Skeletal muscle cell (primary cell): ENCODE results near the gene HMGA1.

Experiments used
- DNase-seq: peaks from one replicate; pipeline ENCODE4 v3.0.0-alpha.2; 2010; ENCODE audit warnings: low read depth
- H3K4me3 ChIP-seq: 2 replicates; pipeline ENCODE4 v1.5.1; 2011; ENCODE audit warnings: low read depth, mild to moderate bottlenecking, control low read depth, low read length, moderate library complexity

Gene HMGA1, protein sequence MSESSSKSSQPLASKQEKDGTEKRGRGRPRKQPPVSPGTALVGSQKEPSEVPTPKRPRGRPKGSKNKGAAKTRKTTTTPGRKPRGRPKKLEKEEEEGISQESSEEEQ

DNA sequence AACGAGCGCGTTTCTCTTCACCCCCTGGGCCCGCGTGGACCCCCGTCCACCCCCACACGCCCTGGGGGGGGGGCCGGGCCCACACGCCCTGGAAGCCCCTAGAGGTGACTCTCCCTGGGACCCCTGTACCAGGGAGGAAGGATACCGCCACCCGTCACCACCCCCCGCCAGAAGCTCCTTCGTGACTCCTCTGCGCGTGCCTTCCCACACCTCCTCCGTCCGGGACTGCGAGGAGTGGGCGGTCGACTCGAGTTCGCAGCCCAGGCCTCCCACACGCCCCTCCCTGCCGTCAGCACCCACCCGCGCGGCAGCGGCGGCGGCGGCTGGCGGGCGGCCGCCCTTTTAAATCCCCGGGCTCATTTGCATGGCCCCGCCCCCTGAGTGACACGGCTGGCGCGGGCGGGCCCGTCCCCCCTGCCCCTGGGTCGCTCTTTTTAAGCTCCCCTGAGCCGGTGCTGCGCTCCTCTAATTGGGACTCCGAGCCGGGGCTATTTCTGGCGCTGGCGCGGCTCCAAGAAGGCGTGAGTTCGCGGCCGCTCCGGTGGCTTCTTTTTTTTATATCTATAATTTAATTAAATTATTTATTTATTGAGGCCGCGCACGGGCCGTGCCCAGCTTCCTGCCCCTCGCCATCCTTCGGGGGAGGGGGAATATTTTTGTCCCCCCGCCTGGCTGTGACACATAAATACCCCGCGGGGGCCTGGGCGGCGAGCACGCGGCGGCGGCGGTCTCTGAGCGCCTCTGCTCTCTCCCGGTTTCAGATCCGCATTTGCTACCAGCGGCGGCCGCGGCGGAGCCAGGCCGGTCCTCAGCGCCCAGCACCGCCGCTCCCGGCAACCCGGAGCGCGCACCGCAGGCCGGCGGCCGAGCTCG, at the start of gene HMGA1:
HMGA1 (plus strand) TSS at position 431 of the 873 bp plus-strand sequence. CDS start 3,908 bp downstream, outside the sequence.
- peak within 1 kb of the TSS; percentile 83 for H3K4me3 ChIP-seq
- peak; percentile 39 for DNase-seq

DNA sequence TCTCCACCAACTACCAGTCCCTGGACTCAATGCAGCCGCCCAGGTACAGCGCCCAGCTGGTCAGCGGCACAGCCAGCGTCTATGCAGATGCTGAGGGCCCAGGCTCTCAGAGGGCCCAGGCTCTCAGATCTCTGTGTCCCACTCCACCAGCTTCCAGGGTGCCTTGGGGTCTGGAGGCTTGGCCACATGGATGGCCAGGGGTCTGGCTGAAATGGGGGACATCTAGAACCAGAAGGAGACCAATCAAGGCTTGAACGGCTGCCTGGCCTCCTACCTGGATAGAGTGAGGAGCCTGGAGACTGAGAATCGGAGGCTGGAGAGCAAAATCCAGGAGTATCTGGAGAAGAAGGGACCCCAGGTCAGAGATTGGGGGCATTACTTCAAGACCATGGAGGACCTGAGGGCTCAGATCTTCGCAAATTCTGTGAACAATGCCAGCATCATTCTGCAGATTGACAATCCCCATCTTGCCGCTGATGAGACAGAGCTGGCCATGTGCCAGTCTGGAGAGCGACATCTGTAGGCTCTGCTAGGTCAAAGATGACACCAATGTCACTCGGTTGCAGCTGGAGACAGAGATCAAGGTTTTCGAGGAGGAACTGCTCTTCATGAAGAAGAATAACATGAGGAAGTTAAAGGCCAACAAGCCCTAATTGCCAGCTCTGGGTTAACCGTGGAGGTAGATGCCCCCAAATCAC, 46.7 kb upstream of the HMGA1 start:
- DNase-seq: no peak
- no peak overlapping the region for H3K4me3 ChIP-seq

DNA sequence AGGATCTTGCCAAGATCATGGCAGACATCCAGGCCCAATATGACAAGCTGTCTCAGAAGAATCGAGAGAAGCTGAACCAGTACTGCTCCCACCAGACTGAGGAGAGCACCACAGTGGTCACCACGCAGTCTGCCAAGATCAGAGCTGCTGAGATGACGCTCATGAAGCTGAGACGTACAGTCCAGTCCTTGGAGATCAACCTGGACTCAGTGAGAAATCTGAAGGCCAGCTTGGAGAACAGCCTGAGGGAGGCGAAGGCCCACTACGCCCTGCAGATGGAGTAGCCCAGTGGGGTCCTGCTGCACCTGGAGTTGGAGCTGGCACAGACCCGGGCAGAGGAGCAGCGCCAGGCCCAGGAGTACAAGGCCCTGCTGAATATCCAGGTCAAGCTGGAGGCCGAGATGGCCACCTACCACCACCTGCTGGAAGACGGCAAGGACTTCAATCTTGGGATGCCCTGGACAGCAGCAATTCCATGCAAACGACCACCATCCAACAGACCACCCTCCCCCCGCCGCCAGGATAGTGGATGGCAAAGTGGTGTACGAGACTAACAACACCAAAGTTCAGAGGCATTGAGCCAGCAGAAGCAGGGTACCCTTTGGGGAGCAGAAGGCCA, 46.1 kb upstream of the HMGA1 start:
- H3K4me3 ChIP-seq: no peak overlapping the region
- no peak for DNase-seq

DNA sequence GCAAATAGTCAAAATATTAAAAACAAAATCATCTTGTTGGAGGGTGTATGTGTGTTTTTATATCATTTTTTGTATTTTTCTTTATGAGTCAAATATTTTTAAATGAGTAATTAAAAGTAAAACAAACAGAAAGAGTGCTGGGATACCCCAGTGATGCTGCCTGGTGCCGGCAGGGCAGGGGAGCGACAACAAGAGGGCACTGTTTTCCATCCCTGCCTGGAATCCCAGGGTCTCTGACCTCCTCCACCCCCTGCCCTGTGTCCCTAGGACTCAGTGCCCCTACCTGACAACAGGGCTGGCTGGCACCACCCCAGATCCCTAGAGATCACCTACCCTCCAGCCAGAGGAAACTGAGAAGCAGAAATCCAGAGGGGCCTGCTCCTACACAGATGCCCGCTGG, 41.9 kb upstream of the HMGA1 start:
- no peak for DNase-seq
- H3K4me3 ChIP-seq: no peak overlapping the region

DNA sequence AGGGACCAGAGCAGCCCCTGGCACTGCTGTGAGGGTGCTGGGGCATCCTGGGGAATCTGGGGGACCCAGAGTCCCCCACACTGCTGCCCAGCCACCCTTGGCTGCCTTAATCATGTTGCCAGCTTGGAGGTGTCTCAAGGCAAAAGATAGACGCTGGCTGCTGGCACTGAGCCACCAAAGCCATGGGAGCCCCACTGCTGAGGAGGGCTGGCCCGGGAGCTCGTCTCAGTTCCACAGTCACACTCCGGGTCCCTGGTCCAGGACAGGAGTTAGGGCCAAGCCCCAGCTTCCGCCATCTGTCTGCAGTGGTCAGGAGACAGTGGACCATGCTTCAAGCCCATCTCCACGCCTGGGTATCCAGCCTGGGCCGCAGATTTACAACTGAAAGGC, 41.0 kb upstream of the HMGA1 start:
- DNase-seq: no peak
- no peak overlapping the region for H3K4me3 ChIP-seq

DNA sequence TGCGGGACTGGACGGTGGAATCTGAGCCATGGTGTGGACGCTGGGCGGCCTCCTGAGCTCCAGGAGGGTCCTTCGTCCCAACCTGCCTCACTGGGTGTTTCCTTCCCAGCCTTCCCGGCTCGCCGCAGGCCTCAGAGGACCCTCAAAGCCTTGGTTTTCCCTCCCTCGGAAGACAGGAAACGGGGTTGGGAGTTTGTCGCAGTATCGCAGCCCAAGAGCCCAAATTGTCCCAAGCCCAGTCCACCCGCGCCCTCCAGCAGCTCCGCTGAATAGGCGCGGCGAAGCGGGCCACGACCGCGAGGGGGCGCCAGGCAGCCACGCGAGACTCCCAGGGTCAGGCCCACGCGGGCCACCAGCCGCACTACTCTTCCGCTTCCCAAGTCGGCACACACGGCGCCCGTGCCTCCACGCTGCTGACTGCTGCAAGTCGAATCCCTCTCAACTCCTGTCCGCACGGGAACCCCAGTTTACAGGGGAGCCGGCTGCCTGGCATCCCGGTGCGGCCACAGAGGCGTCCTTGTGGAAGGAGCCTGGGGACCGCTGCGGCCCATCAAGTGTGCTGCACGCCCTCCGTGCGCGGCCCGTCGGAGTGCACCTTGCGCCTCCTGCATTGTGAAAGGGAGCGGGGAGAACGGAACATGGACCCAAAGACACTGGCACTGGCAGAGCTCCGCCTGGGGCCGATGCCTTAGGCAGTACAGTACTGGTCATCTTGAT, 40.4 kb upstream of the HMGA1 start:
- H3K4me3 ChIP-seq: peak overlapping the region; percentile 50
- DNase-seq: peak; percentile 4

DNA sequence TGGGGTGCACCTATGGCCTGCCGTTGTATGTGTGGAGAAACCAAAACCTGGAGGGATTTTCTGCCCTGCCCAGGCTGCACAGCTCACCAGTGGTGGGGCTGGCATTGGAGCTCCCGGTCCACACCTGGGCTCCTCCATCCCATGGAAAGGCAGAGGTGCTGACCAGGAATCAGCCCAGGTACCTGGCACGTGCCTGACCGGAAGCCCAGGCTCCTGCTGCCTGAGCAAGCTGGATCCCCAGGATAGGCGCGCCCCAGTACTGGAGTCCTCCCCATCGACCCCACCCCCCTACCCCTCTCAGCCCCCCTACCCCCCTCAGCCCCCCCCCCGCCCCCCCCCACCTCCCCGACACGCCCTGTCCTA, 39.9 kb upstream of the HMGA1 start:
- H3K4me3 ChIP-seq: peak overlapping the region; percentile 50
- DNase-seq: no peak

DNA sequence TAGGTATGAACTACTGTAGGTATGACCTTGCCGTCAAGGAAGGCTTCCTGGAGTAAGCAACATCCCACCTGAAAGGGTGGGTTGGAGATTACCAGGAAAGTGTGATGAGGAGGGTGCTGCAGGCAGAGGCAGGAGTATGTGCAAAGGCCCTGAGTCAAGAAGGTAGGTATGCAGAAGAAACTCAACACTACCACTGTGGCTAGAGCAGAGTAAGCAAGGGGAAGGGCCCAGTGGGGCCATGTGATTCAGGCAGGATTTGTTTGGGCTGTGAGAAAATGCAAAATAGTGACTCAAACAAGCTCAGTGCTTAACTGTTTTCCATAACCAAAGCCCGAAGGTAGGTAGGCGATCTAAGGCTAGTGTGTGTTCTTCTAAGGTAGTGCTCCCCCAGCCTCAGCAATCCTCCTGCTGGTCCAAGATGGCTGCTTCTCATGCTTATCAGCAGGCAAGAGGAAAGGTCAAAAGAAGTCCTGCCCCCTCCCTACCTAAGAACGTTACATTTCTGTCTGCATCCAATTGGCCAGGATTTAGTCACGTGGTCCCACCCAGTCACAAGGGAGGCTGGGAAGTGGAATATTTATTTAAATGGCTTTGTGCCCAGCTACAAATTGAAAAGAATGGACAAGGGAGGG, 36.2 kb upstream of the HMGA1 start:
- DNase-seq: no peak
- H3K4me3 ChIP-seq: no peak overlapping the region

DNA sequence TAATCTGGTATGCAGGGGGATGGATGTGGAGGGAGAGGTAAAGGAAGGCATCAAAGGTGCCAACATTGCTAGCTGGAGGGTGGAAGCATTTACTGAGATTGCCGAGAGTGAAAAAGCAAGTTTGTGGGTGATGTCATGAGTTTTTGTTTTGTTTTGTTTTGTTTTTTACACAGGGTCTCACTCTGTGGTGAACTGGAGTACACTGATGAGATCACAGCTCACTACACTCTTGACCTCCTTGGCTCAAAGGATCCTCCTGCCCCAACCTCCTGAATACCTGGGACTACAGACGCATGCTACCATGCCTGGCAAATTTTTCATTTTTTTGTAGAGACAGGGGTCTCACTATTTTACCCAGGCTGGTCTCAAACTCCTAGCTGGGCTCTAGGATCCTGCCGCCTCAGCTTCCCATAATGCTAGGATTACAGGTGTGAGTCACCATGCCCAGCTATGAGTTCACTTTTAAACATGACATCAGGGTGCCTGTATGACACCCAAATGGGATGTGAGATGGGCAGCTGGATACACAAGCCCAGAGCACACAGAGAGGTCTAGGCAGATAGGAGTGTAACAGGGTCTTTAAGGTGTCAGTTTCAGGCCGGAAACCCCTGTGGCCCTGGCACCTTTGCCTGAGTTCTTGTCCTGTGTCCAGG, 35.1 kb upstream of the HMGA1 start:
- no peak overlapping the region for H3K4me3 ChIP-seq
- no peak for DNase-seq

DNA sequence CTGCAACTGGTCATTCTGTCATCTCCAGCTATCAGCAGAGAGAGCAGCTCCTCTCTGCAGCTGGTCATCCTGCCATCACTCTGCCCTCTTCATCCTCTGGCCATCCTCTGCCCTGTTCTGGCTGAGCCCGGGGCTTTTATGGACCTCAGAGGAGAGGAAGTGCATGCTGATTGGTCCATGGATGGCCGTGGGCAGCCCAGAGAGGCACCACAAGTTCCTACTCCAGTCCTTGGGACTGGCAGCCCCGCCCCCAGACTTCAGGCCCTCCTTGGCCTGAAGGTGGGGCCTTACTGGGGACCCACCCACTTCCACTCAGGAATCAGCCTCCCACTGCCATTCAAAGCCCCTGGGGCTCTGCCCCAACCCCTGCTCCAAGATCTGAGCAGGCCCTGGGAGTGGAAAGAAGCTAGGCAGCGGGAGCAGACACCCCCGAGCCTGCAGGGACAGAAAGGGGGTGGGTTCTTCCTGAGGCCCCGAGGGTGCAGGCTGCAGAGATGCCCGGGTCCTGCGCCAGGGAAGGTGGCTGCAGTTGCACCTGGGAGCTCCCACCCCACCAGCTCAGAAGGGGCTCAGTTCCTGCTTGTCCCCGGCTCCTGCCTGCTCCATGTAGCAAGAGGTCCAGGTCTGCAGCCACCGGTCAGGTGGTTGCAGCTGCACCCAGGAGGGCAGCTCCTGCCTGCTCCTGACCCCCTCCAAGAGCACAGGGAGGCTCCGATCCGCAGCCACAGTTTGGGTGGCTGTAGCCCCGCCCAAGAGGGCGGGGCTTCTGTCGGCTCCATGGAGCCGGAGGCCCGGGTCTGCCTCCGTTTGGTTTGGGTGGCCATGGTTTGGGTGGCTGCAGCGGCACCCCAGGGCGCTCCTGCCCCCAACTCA, 34.1 kb upstream of the HMGA1 start:
- DNase-seq: no peak
- H3K4me3 ChIP-seq: no peak overlapping the region

DNA sequence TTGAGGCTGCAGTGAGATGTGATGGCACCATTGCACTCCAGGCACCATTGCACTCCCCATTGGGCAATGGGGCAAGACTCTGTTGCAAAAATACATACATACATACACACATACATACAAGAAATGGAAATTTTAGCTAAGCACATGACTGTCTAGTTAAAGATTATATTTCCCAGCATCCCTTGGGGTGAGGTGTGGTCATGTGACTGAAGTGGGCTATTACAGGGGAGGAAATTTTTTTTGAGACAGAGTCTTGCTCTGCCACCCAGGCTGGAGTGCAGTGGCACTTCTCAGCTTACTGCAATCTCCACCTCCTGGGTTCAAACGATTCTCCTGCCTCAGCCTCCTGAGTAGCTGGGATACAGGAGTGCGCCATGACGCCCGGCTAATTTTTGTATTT, 32.0 kb upstream of the HMGA1 start:
- H3K4me3 ChIP-seq: no peak overlapping the region
- no peak for DNase-seq

DNA sequence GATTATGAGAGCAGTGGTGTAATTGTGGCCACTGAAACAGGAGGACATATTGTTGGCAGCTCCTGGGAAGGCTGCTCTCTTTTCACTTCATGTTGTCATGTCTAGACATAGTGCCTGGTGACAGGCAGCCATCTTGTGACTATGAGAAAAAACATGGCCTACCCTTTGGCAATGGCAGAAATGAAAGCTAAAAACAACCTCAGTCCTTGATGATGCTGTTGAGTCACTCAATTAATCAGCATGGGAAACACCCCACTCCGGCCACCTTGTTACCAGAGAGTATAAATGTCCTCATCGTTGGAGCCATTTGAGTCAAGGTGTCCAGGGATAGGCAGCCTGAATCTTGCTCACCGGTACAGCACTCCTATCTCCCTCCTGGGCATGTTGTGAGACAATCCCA, 31.2 kb upstream of the HMGA1 start:
- DNase-seq: no peak
- H3K4me3 ChIP-seq: no peak overlapping the region

DNA sequence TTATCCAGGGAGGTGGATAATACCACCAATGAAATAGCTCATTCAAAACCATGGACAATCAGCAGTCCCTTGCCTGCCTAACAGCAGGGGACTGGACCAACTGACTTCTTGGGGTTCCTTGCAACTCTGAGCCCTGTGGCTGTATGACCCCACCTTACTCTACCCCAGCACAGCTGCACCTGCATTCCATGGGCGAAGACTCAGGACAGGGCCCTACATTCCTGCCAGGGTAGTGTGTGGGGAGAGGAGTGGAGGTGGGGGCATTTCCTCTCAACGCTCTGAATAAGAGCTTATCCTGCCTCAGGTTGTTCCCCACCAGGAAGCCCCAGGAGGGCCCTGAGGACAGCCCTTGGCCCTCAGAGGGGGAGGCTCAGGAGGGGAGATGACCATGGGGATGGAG, 30.8 kb upstream of the HMGA1 start:
- no peak overlapping the region for H3K4me3 ChIP-seq
- no peak for DNase-seq

DNA sequence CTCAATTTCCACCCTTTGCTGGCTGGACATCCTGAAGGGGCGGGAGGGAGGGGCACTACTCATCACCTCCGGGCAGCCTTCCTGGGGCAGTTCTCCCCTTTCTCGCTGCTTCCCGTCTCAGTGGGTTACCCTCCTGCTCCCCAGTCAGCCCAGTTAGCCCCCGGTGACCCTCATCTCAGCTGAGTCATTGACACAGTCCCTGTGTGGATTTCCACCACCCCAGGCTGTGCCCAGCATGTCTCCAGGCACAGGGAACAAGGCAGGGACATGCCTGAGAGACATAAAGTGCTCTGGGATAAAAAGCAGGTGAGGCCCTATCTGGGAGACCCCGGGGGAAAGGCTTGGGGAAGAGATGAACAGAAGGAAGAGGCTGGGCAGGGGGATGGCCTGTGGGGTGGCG, 29.9 kb upstream of the HMGA1 start:
- no peak for DNase-seq
- no peak overlapping the region for H3K4me3 ChIP-seq

DNA sequence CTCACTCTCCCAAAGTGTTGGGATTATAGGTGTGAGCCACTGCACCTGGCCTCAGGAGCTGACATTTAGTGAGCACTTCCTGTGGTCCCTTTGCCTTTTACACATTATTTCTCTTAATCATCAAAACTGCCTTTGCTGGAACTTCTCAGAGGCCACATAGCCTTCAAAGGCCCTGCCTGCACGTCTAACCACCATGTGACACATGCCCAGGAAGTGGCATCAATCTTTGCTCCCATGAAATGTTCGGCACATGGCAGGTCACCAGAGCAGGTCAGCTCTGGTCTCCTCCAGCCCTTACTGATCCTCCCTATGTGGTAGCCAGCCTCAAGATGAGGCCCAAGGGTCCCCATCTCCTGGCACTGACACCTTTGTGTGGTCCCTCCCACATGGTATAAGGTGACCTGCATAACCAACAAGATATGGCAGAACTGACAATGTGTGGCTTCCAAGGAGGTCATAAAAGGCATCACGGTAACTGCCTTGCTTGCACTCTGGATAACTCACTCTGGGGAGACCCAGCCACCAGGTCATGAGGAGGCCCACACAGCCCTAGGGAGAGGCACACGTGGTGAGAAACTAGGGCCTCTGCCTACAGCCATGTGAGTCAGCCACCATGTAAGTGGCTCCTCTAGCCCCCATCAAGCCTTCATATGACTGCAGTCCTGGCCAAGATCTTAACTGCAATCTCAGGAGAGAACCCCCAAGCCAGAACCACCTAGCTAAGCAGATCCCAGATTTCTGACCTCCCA, 28.8 kb upstream of the HMGA1 start:
- no peak for DNase-seq

DNA sequence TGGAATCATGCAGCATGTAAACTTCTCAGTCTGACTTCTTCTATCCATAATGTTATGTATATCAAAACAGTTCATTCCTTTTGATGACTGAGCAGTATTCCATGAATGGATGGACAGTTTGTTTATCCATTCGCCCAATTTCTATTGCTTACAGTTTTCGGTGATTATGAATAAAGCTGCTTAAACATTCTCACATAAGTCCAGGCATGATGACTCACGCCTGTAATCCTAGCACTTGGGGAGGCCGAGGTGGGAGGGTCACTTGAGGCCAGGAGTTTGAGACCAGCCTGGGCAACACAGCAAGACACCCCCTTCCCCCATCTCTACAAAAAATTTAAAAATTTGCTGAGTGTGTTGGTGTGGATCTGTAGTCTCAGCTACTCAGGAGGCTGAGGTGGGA, 22.9 kb upstream of the HMGA1 start:
- H3K4me3 ChIP-seq: no peak overlapping the region
- no peak for DNase-seq

More for the DNA sequence above, 28.8 kb upstream of the HMGA1 start:
- H3K4me3 ChIP-seq: no peak overlapping the region

DNA sequence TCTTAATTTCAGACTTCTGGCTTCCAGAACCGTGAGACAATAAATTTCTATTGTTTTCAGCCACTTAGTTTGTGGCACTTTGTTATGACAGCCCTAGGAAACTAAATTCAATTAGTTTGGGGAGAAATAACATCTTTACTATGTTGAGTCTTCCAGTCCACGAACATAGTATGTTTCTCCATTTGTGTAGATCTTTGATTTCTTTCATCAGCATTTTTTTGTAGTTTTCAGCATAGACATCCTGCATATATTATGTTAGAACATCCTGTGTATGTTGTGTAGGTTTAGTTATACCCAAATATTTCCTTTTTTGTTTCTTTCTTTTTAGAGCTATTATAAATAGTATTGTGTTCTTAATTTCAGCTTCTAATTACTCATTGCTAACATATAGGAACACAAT, 18.0 kb upstream of the HMGA1 start:
- no peak for DNase-seq
- H3K4me3 ChIP-seq: no peak overlapping the region
